ENCODE results near the gene TMED5.
"Not testable (repeated sequence)": the region's sequence is repeated elsewhere in the genome, so short reads cannot be mapped to it uniquely, and the experiment has no call there.

TMED5 gene

DNA sequence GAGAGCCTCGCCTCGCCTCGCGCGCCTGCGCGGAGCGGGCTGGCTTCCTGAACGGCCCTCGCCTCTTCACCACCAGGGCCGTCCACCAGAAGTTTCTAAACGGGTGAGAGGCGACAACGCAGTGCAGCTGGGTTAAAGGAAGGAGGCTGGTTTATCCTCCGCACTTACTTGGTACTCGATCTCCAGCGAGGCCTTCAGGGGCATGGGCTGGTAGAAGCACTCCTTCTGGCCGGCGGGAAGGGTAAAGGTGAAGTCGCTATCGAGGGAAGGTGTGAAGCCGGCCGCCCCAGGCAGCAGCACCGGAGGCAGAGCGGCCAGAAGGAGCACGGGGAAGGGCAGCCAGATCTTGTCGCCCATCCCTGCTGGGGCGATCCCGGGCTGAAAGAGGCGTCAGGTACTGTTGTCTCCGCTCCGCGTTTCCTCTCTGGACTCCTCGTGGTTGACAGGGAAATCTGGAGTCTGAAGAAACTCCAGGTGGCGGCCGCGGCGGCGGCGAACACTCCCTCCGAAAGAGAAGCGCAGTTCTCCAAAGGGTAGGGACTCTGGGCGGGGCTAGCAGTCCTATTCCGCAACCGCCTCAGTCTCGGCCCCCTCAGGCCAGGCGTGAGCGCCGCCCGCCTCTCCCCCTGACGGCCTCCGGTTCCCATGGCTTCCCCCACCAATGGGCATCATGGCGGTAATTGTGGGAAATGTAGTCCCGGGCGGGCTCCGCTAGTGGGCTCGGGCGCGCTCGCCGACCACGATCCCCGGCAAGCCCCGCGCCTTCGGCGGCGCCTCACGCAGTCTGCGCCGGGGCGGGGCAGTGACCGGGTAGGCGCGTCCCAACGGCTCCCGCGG, at the start of gene TMED5:
TSS of gene TMED5 (minus strand) at position 528 of the 837 bp plus-strand sequence. CDS start at position 357, 171 bp downstream.
- DNase-seq = peak; percentile 93

DNA sequence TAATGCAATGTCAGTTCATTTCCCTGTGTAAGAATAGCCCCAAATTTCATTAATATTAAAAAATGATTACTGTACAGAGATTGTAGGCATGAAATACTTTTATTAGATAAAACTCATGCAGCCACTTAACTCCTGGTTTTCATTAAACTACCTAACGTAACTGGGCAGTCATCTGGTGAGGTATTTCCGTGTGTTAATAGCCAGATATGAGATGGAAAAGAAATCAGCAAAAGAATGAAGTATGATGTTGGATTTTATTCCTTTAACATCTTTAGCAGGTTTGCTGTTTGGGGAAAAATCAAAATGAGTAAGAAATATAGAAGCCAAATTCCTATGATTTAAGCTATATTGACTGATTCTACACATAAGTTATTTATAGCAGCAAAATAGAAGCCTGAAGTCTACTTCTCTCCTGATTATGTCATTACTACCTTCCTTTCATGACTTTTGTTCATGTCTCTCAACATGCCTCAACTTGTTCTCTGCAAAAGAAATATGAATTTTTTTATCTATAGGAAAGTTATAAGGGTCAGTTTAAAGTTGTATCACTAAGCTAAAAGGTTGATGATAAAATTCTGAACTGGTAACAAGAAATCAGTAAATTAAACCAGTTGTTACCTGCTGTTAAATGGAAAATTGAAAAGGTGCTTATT, 42.9 kb upstream of the TMED5 start:
- DNase-seq = no peak

DNA sequence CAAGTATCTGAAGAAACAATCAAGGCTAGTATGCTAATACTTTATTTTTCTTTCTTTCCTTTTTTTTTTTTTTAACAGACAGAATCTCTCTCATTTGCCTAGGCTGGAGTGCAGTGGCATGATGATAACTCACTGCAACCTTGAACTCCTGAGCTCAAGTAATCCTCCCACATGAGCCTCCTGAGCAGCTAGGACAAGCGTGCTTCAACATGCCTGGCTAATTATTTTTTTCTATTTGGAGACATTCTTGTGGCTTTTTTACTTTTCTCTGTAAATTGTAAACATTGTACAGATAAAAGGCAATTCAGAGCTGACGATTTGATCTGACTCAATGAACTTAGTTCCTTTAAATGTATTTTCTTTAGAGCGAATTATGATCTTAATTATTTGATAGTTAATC, 41.7 kb upstream of the TMED5 start:
- no peak for DNase-seq

DNA sequence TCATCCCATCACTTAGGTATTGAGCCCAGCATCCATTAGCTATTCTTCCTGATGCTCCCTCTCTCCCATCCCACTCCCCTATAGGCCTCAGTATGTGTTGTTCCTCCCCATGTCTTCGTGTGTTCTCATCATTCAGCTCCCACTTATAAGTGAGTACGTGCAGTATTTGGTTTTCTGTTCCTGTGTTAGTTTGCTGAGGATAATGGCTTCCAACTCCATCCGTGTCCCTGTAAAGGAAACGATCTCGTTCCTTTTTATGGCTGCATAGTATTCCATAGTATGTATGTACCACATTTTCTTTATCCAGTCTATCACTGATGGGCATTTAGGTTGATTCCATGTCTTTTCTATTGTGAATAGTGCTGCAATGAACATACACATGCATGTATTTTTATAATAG, 40.5 kb upstream of the TMED5 start:
- DNase-seq = not testable (repeated sequence)

DNA sequence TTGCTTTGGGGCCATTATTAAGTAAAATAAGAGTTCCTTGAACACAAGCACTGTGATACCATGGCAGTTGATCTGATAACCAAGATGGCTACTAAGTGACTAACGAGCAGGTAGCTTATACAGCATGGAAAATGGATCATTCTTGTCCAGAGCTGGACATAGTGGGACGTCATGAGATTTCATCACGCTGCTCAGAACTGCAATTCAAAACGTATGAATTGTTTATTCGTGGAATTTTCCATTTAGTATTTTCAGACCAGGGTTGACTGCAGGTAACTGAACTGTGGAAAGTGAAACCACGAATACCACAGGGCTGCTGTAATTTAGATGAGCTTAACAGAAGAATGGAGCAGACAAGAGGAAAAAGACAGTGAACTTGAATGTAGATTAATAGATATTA, 39.2 kb upstream of the TMED5 start:
- peak; percentile 4 for DNase-seq

DNA sequence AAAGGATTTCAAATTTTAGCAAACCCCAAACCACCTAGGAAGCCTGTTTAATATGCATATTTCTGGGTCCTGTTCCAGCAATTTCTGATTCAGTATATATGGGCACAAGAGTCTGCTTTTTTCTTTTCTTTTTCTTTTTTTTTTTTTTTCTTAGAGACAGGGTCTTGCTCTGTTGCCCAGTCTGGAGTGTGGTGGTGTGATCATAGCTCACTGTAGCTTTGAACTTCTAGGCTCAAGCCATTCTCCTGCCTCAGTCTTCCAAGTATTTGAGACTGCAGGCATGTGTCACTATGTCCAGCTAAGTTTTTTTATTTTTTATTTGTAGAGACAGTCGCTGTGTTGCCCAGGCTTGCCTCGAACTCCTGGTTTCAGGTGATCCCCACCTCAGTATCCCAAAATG, 35.1 kb upstream of the TMED5 start:
- no peak for DNase-seq

DNA sequence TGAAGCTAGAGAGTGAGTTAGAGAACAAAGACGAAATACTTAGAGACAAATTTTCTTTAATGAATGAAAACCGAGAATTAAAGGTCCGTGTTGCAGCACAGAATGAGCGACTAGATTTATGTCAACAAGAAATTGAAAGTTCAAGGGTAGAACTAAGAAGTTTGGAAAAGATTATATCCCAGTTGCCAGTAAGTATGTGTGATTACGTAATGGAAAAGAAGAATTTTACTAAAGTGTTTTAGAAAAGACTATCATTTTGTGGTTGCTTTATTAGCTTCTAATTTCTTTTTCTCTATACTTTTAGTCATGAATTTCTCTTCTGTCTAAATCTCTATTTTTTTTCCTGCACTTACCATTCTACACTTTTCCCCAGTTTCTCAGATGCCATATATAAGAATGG, 27.0 kb upstream of the TMED5 start:
- DNase-seq = no peak

DNA sequence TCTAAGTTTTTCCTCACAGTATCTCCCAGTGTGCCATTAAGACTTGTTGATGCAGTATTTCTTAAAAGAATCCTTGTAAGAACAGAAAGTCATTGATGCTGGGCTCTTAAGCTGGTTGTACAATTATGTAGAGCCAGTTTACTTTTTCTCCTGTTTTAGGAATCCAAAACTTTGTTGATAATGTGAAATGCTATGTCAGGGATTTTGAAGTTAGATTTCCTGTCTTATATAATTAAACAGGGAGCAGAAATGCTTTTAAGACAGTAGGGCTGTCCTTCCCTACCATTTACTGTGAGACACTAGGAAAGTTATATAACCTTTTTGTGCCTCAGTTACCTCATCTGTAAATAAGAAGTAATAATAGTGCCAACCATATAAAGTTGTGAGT, 26.3 kb upstream of the TMED5 start:
- no peak for DNase-seq

DNA sequence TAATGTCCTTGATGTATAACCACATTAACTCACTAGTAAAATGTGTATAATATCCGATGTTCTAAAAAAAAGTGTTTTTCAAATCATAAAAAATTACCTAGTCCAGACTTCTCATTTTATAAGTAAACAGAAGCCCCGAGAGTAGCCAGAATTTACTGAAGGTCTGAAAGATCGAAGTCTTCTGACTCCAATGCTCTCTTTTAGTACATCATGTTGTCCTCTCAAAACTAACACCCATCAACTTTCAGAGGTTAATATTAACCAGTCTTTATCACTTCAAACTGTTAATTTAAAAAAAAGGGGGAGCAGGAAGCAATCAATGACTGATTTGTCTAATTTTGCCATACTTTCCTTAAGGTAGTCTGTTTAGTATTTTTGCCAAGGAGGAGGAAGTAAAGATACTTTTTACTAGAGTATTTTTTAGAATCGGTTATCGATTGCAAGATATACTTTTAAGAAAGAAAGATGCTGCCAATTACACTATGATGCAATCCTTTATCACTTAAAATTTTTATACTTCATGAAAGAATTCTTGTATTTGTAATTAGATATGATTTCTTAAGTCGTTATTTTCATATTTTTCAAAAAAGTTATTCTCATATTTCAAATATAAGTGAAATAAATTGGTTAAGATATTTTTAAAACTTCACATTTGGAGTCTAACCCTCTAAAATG, 25.8 kb upstream of the TMED5 start:
- DNase-seq = no peak

DNA sequence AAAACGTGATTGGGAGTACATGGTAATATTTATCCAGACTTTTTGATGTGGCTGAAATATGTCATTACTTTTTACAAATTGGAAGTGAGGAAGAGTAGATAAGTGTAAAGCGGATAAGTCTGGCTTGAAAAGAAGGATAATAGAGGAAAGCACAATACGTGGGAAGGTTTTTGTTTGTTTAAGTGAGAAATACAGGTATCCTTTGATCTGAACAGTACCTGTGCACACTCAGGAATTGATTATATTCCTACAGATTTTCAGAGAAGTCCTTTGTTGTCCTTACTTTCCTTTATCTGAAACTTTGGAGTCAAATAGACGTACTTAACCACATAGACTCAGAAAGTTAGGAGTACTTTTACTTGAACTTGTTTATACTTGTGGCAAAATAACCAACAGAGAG, 20.5 kb upstream of the TMED5 start:
- DNase-seq = no peak

DNA sequence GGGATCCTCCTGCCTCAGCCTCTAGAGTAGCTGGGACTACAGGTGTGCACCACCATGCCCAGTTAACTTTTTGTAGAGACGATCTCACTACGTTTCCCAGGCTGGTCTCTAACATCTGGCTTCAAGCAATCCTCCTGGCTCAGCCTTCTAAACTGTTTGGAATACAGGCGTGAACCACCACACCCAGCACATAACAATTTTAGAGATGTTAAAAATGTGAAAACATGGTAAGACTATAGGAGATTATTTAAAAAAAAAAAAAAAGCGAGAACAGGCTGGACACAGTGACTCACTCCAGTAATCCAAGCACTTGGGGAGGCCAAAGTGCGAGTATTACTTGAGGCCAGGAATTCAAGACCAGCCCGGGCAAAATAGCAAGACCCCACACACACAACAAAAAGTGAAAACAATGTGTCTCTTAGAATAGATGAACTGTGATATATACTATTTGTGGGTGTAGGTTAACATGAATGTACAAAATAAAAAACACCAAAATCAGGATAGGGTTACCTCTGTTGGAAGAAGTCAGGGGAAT, 19.9 kb upstream of the TMED5 start:
- DNase-seq = no peak

DNA sequence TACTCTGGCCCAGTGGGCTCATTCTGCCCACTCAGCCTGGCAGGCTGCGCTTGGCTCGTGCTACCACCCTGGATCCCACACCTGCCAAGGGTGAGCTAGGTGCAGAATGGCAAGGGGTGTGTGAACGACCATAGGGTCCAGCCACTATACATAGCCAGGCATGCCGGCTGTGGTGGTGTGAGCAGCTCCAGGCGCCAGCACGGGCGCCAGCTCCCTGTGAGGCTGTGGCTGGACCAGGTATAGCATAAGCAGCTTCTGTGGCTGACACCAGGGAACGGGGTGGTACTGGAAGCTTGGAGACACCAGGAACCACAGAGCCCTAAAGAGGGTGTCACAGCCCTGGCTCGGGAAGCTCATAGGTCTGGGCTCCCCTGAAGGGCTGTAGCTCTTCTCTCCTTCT, 18.9 kb upstream of the TMED5 start:
- DNase-seq = no peak

DNA sequence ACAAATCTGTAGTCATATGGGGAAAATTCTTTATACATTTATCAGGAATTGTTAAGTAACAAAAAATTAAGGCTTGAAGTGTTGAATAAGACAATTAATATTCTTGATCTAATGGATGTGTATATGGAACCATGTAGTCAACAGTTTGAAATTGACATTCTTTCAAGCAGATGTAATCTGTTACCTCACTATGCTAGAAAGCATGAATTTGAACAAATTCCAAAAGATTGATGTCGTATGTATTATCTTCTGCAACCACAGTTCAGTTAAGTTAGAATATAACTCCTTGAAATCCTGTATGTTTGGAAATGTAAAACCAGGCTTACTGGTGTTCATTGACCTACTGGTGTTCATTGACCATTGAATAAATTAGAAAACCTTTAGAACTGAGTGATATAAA, 16.4 kb upstream of the TMED5 start:
- DNase-seq = no peak

DNA sequence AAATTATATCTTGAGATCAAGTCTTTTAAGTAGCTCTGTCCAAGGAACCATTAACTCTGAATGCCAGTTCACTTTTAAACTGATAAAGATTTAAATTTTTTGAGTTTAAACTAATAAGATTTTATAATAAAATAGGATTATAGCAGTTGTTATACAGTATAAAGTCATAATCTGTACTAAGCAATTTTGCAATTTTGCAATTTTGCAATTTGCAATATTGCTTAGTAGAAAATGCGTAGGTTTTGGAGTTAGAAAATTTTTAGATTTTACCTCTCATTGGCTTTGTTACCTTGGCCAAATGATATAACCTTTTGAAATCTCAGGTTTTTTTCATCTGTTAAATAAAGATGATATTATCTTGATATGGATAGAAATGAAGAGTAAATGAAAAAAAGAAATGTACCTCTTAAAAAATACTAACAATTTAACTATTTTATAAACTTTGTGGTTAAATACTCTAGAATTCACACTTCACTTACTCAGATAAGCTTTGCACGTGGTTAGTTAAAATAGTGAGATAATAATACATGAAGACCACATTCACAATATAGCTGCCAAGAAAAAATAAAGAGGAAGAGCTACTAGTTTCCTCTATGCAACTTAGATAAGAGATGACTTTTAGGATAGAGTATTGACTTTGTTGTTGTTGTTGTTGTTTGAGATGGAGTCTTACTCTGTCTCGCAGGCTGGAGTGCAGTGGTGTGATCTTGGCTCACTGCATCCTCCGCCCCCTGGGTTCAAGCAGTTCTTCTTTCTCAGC, 14.2 kb upstream of the TMED5 start:
- DNase-seq = no peak

DNA sequence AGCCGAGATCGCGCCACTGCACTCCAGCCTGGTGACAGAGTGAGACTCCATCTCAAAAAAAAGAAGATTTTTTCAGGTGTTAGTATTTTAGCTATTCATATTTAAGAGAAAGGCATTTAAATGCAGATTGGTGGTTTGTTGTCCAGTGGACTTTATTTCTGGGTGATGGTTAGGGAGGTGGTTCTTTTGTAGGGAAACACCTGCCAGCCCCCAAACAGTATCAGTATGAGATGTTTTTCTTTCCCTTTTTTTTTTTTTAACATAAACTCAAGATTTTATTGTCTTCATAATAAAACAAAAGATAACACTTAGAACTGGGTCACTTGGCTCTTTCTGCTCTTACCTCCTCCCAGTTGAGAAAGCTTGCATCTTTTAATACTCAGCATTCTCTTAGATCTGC, 10.2 kb upstream of the TMED5 start:
- no peak for DNase-seq

DNA sequence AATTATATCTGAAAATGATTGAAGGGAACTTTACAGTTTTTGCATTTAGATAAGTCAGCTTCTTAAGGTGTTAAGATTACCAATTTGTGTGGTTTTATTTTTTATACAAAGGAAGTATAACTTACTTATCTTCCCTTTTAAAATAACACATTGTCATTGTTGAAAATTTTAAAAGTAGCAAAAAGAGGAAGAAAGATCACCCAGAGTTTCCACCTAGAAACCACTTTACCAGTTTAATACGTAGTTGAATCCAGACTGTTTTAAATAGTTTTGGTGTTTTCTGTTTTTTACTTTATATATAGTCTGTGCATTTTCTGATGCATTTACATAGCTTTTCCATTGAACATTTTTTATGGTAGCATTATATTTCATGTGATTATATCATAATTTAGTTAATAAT, 6.5 kb upstream of the TMED5 start:
- no peak for DNase-seq

DNA sequence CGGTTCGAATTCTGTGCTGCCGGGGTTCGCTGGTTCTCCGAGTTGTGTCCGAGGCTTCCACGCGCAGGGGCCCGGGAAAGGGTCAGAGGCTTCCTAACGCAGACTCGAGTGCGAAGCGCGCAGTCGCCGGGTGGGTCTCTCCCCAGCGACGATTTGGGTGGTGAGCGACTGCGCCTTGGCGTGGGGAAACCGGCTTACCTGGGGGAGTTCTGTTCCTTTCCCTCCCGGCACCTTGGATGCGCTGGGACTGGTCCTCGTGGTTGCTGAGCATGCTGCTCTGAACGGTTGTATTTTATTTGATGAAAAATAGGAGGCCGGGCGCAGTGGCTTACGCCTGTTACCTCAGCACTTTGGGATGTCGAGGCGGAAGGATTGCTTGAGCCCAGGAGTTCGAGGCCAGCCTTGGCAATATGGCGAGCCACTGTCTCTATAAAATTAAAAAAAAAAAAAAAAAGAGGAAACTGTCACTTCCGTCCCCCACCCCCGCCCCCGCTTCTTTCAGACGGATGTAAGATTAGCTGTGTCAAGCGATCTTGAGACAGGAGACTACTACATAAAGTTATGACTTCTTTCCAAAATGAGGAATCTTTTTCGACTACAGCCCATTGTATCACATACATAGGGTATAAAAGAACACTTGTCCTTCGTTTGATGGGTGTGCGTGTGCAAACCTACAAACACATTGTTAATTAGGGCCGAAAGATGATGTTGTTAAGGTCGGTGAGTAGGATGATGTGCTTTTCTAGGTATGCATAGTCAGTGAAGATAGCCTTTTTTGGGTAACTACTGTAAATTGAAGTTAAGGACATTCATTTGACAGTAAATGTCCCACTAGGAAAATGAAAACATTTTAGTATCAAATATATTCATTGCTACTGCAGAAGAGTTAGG, 755 bp upstream of the TMED5 start, which contains the start of gene CCDC18:
TSS of gene CCDC18 (plus strand) at position 2 of the 891 bp plus-strand sequence. CDS start 2,638 bp downstream, outside the sequence.
- DNase-seq = peak; percentile 56

DNA sequence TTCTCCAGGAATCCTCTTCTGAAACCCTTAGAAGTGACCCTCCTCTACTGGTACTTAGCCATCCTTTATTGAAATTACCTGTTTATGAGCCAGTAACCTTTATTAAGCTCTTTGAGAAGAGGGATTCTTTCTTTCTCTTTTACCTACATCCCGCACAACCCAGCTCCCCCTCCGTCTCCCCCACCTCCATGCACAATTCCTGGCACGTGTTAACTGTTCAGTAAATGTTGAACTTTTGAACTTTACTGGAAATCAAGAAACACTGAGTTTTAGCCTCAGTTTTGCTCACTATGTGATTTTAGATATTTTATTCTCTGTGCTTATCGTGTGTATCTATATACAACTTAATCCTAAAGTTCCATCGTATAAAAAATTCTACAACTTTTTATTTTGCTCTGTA, 1.8 kb downstream of the TMED5 start:
- DNase-seq = no peak

DNA sequence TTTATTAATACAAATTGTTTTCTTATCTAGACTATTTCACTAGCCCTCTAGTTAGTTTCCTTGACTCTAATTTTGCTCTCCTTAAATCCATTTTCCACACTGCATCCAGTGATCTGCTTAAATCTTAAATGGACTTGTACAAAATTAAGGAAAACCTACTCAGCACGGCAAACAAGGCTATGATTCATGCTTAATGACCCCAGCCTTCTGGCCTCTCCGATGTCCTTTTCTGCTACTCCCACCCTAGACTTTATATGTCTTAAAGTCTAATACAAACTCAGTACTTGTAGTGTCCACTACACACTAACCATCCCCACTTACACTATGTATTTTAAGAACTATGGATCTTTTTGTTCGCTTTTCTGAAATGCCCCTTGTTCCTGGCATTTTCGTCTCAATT, 2.2 kb downstream of the TMED5 start:
- no peak for DNase-seq

DNA sequence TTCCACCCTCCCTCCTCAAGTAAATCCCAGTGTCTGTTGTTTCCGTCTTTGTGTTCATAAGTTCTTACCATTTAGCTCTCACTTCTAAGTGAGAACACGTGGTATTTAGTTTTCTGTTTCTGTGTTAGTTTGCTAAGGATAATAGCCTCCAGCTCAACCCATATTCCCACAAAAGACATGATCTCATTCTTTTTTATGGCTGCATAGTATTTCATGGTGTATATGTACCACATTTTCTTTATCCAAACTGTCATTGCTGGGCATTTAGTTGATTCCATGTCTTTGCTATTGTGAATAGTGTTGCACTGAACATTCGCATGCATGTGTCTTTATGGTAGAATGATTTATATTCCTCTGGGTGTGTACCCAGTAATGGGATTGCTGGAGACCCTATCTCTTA, 5.6 kb downstream of the TMED5 start:
- DNase-seq = not testable (repeated sequence)

DNA sequence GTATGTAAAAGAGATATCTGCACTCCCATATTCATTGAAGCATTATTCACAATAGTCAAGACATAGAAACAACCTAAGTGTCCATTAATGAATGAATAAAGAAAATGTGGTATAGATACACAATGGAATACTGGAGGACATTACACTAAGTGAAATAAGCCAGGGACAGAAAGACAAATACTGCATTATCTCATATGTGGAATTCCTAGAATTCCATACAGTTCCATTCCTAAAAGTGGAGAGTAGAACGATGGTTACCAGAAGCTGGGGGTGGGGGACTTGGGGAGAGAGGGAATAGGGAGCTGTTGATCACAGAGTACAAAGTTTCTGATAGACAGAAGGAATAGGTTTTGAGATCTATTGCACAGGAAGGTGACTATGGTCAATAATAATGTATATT, 7.4 kb downstream of the TMED5 start:
- DNase-seq = no peak

DNA sequence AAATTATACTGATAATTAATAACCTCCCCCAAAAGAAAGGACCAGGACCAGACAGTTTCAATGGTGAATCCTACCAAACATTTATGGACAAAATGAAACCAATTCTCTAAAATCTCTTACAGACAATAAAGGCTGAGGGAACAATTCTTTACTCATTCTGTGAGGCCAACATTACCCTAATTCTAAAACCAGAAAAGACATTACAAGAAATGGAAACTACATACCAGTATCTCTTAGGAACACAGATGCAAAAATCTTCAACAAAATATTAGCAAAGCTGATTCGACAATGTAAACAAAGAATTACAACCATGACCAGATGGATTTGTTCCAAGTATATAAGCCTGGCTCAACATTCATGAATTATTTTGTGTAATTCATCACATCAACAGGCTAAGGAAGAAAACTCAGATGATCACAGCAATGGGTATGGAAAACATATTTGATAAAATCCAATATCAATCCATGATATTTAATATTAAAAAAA, 8.6 kb downstream of the TMED5 start:
- DNase-seq = no peak

All from activated CD4-positive, alpha-beta T cell treated with anti-CD3 and anti-CD28 coated beads, Interleukin-2, amount 50 U/mL, for 1 hour (primary cell).